HG02885 (cell line): ENCODE measurements around the gene MRPL37.
"Not testable (repeated sequence)": the region's sequence is repeated elsewhere in the genome, so short reads cannot be mapped to it uniquely, and the experiment has no call there.

ENCODE experiments used
- ATAC-seq: cut with Tn5 transposase; IDR thresholded peaks from one replicate; pipeline ENCODE4 v1.9.1; 2021; ENCODE audit warnings: mild to moderate bottlenecking; ENCODE audit not compliant: unreplicated experiment, poor library complexity

The MRPL37 gene

DNA sequence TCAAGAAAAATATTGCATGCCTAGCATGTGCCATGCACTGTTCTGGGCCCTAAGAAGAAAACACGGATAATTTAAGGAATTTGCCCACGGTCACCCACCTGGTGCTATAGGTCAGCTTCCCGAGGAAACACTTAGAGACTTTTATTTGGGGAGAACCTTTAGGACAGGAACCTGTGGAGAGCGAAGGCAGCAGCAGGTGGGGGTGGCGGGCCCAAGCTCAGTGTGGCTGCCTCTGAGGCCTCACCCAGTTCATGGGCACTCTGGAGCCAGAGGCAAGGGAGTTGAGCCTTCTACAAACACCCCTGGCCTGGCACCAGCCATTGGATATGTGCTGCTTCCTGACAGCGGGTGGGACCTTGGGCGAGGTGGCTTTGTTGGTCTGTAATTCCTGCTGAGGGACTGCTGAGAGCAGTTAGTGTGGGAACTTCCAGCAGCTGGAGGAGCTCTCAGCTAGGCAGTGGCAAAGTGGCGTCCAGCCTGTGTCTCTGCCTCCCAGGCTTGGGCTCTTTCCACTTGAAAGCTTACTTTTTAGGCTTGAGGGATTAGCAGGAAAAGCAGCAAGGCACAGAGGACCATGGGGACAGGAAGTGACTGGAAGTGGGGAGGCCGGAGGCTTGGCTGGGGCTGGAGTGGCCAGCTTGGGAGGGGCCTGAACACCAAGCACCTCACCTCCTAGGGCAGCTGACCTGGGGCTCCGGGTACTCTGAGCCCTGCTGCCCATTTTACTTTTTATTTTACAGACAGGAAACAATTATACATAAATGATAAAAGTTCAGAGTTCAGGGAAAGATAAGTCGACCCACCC is 19.1 kb downstream of the MRPL37 start:
- ATAC-seq = no peak

DNA sequence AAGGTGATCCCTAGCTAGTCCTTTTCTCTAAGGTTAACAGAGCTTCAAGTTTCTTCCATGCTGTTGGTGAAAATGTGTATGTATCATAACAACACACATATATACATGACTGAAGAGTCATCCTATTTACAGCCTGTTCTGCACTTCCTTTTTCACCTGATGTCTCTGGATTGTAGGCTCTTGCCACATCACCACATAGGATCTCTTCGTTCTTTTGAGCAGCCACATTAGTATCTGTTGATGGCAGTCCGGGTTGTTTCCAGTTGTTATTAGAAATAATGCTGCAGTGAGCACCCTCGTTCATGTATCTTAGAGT is 19.7 kb downstream of the MRPL37 start:
- ATAC-seq = no peak

DNA sequence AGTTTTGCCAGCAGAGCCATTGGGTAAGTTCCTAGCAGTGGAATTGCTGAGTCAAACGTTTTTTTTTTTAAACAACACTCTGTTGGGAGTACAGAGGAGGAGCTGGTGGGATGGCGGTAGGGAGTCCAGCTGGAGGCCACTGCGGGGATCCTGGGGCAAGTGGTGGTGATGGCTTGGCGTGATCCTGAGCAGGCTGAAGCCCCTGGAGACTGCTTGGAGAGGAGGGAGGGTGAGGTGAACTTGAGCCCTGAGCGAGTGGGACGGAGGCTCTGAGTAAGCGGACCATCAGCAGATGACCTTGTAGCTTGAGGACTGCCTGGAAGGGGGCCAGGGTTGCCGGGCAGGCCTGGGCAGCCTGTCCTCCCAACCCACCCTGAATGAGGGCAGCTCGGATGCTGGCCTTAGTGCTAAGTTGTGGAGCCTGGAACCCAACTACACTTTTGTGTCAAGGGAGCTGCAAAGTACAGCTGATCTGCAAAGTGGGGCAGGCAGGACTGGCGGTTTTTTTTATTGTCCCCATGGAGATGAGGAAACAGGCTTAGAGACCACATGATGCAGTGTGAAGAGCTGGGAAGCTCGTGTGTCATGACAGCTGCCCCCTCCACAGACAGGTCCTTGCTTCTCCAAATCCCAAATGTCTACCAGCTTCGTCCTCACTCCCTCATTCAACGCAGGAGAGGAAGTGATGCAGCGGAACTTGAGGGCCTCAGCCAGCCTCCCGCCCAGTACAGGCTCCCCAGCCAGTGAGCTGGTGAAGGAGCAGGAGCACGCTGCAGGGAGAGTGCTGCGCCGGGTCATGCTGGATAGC is 20.2 kb downstream of the MRPL37 start:
- ATAC-seq = no peak

DNA sequence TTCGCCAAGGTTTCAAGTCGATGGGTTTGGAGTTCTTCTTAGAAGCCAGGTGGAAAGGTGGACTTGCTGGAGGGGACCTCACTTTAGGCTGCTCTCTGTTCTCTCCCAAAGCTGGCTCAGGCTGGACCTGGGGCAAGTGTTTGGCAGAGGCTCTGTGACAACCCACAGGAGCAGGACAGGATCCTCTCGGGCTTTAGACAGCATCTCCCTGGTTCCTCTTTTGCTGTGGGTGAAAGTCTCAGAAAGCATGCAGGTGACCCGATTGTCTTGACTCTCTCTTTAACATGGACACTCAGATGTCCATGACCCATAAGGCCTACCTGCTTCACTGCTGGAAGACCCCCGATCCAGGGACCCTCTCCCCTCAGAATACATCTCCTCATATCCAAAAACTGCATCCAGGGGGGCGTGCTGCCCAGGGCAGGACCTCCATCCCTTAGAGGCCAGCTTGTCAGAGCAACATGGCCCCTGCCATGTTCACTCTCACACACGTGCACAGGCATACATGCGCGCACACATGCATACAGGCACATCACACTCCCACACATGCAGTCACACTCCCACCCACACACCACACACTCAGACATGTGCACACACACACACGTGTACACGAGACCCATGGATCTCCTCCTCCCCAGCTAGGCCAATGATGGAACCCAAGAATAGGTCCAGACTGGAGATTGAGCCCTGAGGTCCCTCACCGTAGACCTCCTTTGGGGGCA is 21.3 kb downstream of the MRPL37 start:
- ATAC-seq = no peak

DNA sequence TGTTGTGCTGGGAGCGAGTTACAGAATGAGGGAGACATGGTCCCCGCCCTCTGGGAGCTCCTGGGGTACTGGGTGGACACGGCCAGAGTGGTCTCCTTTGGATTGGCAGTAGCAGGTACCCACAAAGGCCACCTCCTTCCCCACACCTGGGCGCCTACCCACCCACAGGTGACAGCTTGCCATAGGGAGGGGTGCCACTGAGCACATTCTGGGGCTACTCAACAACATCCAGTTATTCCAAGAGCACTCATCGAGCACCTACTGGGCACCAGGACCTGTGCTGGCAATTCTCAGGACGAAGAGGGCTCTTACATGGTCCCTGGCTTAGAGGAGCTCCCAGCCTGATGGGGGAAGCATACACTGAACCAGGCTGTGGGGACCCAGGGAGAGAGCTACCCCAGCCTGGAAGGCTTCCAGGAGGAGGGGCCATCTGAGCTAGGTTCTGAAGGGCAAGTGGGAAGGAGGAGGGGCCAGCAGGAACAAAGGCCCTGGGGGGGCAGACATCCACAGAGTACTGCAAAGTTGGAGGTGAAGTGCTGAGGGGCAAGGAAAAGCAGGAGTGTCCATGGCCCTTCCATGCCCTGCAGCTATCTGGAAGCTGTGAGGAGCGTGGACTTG is 22.0 kb downstream of the MRPL37 start:
- no peak for ATAC-seq

DNA sequence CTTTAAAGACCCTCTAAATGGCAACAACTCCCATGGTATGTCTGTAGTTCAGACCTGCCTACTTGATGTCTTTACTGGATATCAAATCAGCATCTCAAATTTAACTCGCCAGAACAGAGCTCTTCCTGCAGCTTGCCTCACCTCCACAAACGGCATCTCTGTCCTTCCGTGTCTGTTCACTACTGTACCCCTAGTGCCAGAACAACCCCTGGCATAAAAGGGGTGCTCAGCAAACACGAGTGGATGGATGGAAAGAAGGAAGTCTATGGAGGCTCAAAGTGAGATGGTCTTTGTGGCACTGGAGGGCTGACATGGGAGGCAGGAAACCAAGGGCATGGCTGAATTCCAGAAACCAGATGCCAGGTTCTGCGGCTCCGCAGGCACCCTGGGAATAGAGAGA is 22.7 kb downstream of the MRPL37 start:
- no peak for ATAC-seq

DNA sequence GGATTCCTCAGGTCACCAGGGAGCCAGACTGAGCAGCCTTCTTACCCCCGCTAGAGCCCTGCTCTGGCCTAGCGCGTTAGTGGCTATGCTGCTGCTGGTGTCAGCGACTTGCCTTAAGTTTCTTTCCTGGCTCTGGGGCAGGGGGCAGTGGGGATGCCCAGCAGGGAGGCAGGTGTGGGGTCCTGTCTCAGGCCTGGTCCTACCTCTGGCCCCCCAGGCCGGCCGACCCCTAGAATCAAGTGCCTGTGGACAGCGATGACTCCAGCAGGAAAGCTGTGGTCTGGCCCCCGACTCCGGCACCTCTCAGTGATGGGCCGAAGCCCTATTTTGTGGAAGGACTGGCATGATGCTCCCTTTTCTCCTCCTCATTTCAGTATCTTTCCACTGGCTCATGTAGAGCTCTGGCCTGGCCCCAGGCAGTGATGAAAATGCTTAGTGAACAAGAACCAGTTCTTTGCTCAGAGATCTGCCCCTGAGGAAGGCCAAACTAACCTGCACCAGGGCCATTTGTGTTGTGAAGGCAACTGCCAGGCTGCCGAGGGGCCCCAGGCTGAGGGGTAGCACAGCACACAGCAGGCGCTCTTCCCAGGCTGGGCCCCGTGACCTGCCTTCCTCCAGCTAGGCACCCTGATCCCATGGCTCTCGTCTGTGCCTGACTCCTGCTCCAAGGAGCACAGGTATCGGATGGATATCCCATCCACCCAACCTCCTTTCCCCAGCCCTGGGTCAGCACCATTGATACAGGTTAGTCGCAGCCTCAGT is 23.7 kb downstream of the MRPL37 start:
- ATAC-seq = no peak

DNA sequence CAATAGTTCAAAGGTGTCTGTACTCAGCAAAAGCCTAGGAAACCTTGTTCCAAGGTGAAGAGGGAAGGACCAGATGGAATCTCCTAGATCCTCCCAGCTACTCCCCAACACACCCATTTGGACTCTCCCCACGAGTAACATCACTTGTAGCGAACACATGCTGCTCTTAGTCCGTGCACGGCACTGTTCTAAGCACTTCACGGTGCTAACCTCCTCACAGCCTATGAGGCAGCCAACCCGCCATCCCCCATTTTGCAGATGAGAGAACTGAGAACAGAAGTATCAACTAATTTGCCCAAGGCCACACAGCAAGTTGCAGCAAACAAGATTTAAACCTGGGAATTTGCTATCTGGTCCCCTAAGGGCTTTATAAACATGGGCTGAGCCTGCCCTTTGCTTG is 24.3 kb downstream of the MRPL37 start:
- ATAC-seq = no peak

DNA sequence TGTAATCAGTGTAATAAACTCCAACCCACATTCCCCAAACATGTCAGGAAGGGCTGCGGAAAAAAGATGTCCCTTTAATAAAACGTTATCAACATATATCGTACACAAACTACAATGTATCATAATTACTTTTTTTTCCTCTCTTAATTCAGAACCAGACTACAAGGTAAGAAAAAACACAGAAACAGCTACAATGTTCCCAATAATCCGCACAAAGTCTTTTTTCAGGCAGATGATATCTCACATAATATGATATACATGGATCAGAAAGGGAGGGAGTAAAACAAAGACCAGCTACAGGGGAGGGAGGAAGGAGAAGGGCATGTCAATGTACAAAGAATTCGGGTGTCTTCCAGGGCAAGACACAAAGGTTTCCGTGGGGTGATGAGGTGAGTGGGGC is 25.4 kb downstream of the MRPL37 start:
- no peak for ATAC-seq

DNA sequence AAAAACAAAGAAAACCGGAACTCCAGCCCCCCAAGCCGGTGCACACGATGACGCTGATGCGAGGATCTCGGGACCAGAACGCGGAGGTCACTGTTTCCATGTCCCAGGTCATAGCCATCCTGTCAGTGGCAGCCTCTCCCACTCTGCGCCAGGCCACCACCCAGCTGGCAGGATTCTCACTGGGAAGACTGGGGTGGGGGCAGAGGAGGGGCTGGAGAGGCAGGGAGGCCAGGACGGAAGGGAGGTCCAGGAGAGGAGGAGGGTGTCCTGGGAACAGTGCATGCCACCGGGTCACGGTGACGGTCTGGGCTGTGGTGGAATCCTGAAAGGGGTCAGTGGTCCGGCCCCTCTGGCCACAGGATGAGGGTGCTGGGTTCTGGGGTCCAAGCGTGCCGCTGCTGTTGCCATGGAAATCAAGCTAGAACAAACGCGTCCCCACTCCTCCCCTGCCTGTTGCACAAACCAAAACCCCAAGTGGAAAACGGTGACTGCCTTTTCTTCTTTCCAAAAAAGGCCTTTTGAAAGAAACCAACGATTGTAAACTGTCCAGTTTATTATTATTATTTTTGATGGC is 26.1 kb downstream of the MRPL37 start:
- ATAC-seq = no peak

DNA sequence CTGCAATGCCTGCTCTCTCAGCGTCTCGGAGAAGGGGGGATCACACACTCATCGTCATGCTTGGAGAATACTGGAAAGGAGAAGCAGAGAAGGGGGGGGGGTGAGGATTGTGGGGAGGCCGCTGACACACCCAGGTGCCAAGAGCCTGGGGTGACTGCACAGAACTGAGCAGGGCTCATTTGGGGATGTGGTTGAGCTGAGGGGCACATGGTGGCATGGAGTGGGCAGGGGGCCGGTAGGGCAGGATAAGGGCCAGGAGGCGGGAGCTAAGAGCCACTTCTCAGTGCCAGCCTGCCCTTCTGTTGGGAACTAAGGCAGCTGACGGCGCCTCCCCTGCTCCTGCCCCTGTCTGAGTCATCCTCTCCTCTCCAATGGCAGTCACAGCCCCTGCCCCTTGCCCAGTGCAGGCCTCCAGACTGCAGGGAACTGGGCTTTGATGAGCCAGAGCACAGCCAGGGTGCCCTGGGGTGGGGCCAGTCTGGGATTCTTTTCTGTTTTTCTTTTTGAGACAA is 27.2 kb downstream of the MRPL37 start:
- no peak for ATAC-seq

DNA sequence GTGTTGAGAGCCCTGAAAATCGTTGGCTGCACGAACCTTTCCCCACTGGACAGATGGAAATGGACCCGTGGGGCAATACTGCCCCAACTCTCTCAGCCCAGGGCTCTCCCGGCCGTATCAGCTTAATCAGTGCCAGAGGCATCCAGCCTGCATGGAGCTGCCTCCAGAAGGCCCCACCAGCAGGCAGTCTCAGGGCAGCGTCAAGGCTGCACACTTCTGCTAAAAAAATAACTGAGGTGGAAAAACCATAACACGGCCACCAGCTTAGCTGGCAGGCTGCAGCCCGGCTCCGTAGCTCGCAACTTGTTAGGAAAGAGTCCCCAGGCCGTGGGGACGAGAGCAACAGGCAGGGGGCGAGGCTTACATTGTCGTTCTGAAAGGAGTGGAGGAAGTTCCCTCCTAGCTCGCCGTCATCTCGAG is 27.9 kb downstream of the MRPL37 start:
- no peak for ATAC-seq

DNA sequence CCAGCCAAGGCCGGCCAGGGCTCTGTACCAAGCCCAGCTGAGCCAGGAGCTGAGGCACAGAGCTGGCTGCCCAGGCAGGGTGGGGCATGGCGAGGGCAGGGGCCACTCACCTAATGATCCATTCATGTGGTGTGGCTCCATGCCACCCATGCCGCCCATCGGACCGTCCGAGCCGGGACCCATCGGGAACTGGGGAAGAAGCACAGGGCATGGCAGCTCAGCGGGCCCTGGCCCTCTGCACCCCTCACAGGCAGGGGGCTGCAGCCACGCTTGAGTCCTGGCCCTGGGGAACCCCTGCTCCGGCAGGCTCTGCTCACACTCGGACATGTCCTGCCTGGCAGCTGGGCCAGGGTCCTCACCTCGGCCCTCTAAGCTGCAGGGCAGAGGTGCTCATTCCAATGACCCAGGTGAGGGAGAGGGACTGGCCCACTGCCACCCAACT is 28.7 kb downstream of the MRPL37 start:
- no peak for ATAC-seq

DNA sequence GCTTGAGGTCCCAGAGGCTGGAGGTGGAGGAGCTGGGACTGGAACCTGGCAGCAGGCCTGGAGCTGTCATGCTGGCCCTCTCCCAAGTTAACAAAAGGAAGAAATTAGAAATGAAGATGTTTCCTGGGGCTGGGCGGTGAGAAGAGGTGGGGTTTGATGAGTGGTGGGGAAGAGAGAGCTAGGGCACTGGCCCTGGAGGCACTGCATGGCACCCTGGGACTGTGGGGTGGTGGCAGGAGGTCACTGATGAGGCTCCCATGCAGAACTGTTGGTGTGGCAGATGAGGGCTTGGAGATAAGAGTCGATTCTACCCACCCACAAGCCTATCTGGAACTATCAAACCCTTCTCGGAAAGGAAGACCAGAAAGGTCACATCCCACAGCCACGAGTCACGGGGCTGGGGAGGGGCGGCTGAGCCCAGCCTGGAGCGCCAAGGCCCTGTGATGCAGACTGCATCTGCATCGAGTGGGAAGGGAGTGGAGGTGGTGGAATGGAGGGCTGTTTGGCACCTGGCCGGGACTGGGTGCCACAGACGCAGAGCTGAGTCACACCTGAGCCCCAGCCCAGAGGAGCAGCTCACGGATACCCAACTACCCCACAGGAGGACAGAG is 29.4 kb downstream of the MRPL37 start:
- ATAC-seq = no peak

DNA sequence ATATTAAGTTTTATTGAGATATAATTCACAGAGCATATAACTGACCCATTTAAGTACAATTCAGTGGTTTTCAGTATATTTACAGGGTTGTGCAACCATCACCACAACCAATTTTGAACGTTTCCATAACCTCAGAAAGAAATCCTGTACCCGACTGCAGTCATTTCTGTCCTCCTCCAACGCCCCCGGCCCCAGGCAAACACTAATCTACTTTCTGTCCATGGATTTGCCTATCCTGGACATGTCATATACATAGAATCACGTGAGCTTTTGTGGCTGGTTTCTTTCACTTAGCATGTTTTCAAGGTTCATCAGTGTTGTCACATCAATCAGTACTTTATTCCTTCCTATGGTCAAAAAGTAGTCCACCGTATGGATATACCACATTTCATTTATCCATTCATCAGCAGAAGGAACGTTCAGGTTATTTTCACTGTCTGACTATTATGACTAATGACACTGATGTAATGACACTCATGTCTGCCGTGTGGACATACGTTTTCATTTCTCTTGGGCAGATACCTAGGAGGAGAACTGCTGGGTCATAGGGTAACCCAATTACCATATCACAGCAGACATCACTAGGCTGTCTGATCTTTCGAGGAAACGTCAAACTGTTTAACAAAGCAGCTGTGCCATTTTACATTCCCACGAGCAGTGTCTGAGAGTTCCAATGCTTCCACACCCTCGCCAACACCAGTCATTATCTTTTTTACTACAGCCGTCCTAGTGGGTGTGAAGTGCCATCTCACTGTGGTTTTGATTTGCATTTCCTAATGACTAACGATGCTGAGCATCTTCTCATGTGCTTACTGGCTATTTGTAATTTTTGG is 30.8 kb downstream of the MRPL37 start:
- no peak for ATAC-seq

DNA sequence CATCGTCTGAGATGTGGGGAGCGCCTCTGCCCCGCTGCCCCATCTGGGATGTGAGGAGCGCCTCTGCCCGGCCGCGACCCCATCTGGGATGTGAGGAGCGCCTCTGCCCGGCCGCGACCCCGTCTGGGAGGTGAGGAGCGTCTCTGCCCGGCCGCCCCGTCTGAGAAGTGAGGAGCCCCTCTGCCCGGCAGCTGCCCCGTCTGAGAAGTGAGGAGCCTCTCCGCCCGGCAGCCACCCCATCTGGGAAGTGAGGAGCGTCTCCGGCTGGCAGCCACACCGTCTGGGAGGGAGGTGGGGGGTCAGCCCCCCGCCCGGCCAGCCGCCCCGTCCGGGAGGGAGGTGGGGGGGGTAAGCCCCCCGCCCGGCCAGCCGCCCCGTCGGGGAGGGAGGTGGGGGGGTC is 33.2 kb downstream of the MRPL37 start:
- not testable (repeated sequence) for ATAC-seq

DNA sequence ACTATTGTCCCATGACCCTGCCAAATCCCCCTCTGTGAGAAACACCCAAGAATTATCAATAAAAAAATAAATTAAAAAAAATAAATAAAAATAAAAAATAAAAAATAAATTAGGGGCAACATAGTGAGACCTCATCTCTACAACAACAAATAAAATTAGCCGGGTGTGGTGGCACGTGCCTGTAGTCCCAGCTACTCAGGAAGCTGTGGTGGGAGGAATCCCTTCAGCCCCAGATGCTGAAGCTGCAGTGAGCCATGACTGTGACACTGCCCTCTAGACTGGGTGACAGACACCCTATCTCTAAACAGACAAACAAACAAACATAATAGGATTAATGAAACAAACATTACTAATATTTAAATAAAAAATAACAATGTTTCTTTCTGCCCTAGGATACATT is 34.3 kb downstream of the MRPL37 start:
- ATAC-seq = no peak

DNA sequence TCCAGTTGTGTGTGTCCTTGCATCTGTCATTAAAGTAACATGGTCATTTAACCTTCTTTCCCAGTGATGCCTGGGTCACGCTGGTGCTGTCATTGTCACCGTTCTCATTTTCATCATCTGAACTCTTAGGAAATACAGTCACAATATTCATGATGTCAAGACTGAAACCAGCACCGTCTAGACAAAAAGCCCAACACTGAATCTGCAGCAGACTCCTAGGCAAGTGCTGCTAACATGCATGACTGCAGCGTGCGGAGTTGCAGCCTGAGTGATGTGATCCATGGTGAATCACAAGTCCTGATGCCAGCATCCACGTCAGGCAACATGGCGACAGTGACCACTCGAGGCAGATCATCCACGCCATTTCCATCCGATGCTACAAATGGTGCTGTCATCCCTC is 37.6 kb downstream of the MRPL37 start:
- no peak for ATAC-seq
